ENCODE results near the gene PATL2. TPM values are rescaled to one million over a fixed set of nuclear protein-coding genes. Genes with fewer than 3 reads are reported as not detected.

PATL2 gene
- under 0.01 and 0.29 TPM in 2 replicates for total RNA-seq

GRCh38 chr15:44711096-44711742 lies at the start of gene PATL2, which contains the start of gene B2M:
Gene PATL2 (minus strand): TSS chr15:44711323. CDS start chr15:44676490, 34,833 bp downstream.
Gene B2M (plus strand): TSS chr15:44711517. CDS start chr15:44711547, 30 bp downstream.

GRCh38 chr15:44736181-44736765 lies 25.1 kb upstream of the PATL2 start, which contains the start of gene TRIM69:
Gene TRIM69 (plus strand): TSS chr15:44736528. CDS start chr15:44736705, 177 bp downstream.

GRCh38 chr15:44663410-44664308 lies 47.5 kb downstream of the PATL2 start, which contains the start of gene SPG11:
Gene SPG11 (minus strand): TSS chr15:44663662. CDS start chr15:44663647, 15 bp downstream.

Small RNA genes within 50 kb of the gene (small RNA-seq; reads per million reads assigned to genes)
- gene RF00019, result not detected

Other genes starting within 250 kb of the PATL2 start
- 37.2 and 51.3 TPM in 2 replicates for gene EIF3J, start 174.2 kb downstream of the PATL2 start, total RNA-seq
- 38.1 and 43.8 TPM in 2 replicates for gene SPG11, start 47.7 kb downstream of the PATL2 start, total RNA-seq
- gene B2M, start 194 bp upstream of the PATL2 start, total RNA-seq, result 1,812 and 2,198 TPM in 2 replicates
- gene TRIM69, start 25.2 kb upstream of the PATL2 start, total RNA-seq, result 5.9 and 7.5 TPM in 2 replicates
- not detected in 2 replicates for gene TERB2, start 245.4 kb upstream of the PATL2 start, total RNA-seq

Measured in vein endothelial cell (primary cell).